Activated naive CD4-positive, alpha-beta T cell (primary cell): ENCODE data around the gene NSUN3.

Source experiments
- DNase-seq, 4 experiments: peaks; one replicate each; lab custom pipeline; 2025; lab: John Stamatoyannopoulos, UW

The NSUN3 gene

DNA sequence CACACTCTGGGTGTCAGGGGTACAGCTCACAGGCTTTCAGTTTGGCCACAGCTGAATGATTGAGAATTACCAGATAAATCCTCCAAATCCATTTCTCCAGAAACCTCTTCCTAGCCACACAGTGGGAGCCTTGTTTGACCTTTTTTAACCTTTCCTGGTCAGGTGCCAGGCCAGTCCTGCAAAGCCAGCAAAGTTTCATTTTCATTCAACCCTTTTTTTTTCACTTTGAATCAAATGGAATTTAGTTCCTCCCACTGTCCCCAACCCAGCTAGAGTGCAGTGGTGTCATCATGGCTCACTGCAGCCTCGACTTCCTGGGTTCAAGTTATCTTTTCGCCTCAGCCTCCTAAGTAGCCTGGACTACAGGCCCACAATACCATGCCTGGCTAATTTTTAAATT lies 67.8 kb downstream of the NSUN3 start:
- DNase-seq: no peak

DNA sequence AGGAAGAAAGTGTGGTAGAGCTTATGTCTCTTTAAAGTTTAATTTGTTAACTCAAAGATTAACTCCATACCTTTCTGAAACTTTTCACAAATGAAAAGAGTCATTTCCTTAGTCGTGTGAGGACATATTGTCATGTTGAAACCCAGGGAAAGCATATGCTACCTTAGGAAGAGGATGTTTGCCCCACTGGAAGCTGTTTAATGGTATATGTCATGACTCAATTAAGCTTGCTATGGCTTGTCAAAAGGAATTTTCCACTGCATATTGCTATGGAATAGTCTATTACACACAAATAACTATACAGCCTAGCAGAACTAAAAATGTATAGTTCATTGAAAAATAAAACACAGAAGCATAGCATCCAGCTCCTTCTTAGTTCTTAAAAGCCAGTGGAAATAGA lies 69.9 kb downstream of the NSUN3 start:
- no peak for DNase-seq

DNA sequence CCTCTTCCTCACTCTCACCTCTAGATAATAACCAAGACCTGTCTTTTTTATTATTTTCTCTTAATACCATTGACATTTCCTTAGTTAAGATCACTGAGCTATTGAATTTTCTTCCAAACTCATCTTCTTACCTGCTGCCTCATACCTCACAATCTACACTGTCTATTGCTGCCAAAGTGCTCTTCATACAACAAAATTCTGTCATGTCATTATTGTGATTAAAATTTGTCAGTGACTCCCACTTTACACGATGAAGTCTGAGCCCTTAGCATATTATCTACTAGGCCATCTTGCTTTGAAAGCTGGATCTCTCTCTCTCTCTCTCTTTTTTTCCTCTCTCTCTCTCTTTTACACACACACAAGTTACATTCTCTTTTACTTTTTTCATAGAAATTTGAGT lies 73.3 kb downstream of the NSUN3 start:
- no peak for DNase-seq

DNA sequence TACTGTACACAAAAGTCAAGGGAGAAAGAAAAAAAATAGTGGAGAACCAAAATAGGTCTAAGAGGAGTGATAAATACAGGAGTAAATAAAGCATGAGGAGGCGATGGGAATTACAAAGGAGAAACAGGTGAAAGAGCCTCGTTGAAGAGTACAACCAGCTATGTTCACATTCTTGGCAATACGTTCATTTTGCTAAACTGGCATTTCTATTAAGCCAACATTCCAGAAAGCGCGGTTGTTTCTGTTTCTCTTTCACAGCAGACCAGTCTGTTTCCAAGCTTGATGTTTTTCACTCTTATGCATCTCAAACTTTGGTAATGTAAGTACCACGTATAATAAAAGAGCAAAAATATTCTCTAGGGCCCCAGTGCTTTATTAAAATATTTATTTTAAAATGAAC lies 74.5 kb downstream of the NSUN3 start:
- DNase-seq: no peak

DNA sequence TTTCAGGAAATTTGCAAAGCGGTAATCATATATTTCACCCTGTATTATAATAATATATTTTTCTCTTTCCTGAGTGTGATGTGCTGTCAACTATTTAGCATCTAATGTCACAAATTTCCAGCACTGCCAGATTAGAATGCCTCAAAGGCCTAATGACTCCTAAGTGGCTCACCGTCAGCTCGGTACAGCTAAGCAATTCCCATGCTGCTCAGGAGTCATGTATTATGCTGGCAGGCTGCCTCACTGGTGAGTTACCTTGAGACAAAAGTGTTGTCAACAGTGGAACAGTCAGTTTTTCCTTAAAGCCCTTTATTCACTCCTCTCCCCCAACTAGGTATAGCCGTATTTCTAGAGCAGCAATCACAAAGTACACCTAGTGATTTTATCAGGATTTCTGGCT lies 83.6 kb downstream of the NSUN3 start:
- DNase-seq: no peak

DNA sequence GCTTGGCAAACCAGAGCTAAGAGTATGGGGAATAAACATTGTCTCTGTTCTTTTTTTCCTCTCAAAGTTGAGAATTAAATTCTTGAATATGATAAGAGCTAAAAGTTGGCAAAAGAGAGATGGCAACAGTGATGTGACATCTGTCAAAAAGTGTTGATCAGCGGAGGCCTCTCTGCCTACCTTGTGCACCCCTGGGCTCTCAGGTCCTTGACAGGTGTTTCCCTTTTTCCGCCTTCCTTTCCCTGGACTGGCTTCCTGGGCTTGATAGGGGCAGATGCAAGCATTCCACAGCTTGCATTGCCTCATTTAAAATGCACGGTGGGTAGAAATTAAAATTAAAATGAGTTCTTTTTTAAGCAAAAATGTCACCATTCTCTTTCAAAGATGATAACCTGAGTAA lies 84.2 kb downstream of the NSUN3 start:
- no peak for DNase-seq

DNA sequence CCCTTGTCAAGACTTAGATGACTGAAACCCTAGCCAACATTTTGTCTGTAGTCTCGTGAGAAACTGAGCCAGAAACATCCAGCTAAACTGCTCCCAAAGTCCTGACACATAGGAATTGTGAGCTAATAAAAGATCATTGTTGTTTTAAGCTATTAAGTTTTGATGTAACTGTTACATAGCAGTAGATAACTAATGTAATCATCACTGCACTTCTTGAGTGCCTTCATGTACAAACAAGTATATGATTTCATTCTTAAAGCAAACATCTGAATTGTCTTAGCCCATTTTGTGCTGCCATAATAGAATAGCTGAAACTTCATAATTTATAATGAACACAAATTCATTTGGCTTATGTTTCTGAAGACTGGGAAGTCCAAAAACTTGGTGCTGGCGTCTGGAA lies 87.3 kb downstream of the NSUN3 start:
- DNase-seq: no peak

DNA sequence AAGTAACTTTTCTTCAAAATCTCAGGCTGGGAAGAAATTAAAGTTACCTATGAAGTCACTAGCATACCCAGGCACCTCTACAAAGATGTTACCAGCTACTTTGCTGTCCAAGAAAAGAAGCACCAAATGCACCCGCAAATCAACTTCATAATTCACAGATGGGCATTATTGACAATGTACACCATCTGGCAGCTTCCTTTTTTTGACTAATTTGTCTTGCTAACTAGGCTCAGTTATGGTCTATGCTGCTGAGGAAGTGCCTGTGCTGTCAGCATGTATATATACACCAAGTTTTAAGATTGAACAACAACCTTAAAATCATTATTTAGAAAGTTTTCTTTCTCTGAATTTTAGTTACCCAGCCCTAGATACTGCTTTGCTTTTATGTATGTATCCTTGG lies 93.8 kb downstream of the NSUN3 start:
- no peak for DNase-seq

DNA sequence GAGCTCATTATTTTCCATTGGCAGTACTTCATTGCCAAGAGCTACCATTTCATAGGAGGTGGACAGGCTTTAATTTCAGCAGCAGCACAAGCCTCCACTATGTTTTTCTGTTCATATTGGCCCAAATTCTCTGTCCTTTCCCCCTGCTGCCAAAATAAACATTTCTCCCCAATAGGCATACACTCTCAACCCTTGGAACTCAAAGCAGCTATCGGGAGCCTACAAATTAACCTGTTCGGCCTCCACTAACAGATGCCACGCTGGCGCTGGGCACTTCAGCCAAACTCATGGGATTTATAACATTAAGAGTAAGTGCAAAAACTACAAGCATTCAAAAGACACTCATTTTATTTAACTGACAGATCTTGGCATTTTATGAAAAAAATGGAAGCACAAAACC lies 95.7 kb downstream of the NSUN3 start:
- no peak for DNase-seq

DNA sequence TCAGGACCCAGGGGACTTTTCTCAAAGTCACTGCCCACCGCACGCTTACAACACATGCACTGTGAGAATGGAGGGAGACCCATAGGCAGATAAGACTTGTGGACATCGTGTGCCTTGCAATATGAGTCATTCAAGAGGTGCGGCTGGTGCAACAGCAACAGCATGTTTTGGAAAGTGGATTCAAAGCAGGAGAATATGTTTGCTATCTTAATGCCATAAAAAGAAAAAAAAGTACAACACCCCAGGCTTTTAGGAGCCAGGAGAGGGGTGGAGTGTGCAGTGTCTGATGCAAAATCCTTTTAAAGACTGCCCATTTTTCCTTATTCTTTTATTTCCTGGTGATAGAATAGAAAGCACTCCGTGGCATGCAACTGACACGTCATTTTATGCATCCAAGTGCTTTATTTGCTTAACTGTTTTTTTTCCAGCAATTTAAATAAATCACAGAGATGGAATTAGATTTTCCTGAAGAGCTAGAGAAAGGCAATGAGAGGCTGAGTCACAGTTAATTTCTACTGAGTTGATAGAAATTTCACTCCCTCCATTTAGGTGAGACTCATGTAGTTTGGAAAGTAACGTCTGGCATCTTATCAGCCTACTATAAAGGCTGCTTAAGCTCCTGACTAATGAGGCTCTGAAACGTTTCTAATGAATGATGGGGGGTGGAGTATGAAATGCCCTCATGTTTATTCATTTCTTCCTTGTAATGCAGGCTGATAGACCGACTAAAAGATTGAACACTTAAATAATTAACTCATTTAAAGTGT lies 96.4 kb downstream of the NSUN3 start:
- DNase-seq: no peak

DNA sequence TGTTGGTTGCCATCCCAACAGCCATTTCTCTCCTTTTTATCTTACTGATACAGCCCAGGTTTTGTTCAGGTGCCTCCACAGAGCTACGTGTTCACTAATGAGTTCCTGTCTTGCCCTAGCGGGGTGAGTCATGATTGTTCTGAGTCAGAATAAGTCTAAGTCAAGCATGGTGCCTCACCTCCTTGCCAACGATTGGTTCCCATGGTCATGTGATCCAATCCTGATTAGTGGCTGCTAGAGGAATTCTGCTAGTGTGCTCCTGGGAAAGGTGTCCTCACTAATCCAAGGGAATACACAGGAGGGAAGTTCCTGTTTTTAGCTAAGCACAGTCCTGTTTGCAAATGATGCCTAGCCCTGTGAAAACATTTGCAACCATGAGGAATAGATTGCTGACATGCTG lies 99.8 kb downstream of the NSUN3 start:
- no peak for DNase-seq

DNA sequence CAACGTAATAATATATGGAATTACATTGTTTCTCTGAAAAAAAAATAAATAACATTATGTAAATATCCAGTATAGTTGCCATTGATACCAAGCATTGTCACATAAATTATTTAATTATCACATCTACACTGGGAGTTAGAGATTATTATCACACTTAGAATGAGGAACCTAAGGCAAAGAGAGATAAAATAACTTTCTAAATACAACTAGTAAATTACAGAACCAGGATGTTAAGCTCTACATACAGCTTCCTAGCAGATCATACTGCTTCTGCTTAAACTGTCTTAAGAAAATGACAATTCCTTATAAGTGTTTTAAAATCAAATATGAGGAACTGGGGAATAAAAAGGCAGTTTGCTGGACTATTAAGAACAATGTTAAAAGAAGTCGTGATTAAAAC lies 104.5 kb downstream of the NSUN3 start:
- DNase-seq: no peak

DNA sequence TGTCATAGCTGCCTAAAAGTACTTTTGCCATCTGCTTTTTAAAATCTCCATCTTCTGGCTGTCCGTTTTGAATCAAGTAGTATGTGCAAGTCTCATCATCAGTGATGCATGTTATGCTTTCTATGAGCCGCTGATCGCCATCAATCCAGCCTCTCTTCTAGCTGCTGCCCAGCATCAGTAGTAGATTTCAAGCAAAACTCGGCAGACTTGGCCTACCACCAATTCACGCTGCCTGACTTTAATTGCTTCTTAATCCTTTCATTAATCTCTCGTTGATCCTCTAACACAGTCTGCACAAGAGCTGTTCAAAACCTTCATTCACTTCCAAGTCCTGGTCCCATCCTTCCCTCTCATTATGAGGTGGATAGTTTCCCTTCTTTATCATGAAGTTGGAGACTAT lies 104.9 kb downstream of the NSUN3 start:
- DNase-seq: no peak

DNA sequence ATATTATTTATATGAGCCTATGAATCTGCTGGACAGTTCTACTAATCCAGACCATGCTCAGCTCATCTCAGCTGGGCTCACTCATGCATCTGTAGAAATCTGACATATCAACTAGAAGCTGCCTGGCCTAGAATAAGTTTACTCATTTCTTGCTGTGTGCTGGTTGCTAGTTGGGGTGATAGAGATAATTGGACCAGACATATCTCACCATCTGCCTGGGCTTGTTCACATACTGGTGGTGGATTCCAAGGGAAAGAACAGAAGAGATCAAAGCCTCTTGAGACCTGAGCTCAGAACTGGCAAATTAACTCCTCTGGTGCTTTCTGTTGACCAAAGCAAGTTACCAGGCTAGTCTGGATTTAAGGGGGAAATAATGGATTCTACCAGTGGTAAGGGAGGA lies 109.1 kb downstream of the NSUN3 start:
- no peak for DNase-seq

DNA sequence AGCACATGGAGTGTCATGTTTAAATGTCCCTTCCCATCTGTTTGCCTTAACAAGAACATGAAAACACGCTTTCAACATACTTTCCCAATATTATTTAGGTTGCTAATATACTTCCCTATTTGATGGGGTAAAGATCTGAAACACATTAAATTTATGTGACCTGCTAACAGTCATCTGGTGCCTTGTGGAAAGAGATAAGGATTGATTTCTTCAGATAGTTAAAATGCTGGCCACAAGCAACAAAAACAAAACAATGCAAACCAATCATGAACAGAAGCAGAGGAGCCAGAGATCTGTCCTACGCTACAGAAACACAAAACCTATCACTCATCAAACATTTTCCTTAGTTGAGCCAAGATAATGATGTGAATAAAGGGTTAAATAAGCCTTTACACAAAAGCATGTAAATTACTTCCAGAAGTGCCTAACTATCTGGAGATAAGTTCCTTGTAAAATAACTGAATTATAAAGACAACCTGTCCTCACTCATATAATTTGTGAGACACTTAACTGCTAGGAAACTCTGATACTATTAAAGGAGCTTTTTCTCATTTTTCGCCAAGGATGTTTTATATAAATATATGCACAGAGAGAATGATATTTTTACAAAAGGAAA lies 109.9 kb downstream of the NSUN3 start:
- no peak for DNase-seq

DNA sequence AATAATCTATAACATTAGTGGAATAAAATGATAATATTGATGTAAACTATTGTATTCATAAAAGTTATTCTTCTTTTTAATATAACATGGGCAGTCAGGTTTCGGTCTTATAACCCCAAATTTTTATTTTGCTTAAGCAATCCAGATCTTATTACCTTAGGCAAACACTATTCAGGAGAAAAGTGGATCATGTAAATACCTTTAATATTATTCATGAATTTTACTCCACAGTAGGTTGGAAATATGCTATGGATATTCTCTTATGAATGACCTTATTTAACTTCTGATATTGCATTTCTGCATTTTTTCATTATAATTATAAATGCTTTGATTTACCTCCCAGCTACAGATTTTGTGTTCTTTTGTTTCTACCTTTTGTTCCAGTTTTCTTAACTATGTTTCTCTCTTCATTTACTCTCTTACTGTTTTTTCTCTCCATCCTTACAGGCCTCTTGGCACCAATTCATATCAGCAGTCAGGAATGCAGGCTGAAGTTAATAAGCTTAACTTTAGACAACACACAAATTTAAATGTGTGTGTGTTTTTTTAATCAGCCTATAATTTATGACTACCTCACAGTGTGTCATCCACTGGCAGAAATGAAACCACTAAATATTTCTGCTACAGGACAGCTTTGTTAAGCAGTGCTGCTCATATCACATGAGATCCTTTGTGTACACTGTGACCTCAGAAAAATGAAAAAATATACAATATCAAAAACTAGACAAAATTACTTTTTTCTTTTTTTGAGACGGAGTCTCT lies 111.0 kb downstream of the NSUN3 start:
- DNase-seq: no peak

DNA sequence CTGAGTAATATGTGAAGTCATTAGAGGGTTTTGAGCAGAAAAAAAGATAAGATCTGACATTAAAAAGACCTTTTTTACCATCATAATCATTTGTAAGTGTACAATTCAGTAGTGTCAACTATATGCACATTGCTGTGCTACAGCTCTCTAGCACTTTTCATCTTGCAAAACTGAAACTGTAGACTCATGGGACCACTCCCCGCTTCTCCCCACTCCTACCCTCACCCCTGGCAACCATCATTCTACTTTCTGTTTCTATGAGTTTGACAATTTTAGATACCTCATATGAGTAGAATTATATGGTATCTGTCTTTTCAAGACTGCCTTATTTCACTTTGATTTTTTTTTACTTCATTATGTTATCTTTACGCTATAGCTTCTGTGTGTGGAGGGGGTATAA lies 112.8 kb downstream of the NSUN3 start:
- DNase-seq: no peak

DNA sequence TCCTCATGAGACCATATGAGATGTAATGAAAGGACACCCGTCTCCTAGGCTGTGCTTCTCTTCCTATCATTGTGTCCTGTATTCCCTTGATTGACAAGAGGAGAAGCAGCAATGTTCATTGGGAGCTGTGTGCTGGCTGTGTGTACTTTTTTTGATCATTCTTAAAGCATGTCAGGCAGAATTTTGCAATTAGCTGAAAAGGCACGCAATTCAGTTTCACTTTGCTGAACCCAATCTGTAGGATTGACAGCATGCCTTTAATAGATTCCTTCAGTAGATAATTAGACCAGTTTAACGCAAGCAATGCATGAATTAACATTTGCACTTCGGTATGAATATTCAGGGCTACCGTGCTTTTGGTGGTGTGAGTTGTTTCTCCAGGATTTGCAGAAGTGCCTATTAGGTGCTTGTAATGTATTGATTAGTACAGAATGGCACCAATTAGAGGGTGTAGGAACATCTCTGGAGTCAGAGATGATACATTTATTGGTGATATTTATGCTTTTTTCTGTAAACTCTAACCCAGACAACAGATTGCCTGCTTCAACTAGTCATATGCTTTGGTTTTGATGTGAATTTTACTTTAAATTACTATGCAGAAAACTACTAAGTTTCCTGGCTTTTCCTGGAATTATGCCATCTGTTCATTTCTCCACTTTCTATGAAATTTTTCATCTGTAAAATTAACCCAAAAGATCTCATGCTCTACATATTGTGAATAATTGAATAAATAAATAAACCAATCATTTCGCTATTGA lies 114.3 kb downstream of the NSUN3 start:
- DNase-seq: no peak
